ENCODE data around the gene CTDSPL. TPM values are rescaled to one million over a fixed set of nuclear protein-coding genes. Genes with fewer than 3 reads are reported as not detected.

The CTDSPL gene
- total and polyA plus RNA-seq, 2 of the 8 experiments (the other 6 are each of a cell fraction or from before 2014, with no cell fraction given): 20.3 to 42.2 TPM

- H3K36me3 ChIP-seq (ENCODE audit: control insufficient read depth in 2 of 4, insufficient read depth in 4 of 4, low read length in 3 of 4): peaks cover 0 to 2% (median under 1%) of the 10 kb centered on the region in 4 experiments; a peak in 1 of 8 replicates
- no peak overlapping the region for H2AK5ac ChIP-seq (ENCODE audit: low read depth, low read length)
- H3K27me3 ChIP-seq (replicated peaks in 1 of 4; ENCODE audit: control insufficient read depth in 3 of 4, extremely low read depth in 1 of 4, insufficient read depth in 3 of 4, low read length in 3 of 4): peaks cover 0 to 13% (median 5%) of the 10 kb centered on the region in 4 experiments; a peak in 2 of 7 replicates
- H3K23me2 ChIP-seq (ENCODE audit: low read depth, low read length): peaks cover 5% of the 10 kb centered on the region; the same call in 1 of the 2 replicates
- H3K4me2 ChIP-seq (ENCODE audit: insufficient read depth in 1 of 2, low read depth in 2 of 2, low read length in 2 of 2): no peak overlapping the region
- H2BK5ac ChIP-seq (ENCODE audit: low read depth, low read length): no peak overlapping the region
- H4K20me1 ChIP-seq (replicated peaks in 1 of 2; ENCODE audit: control insufficient read depth in 1 of 2, insufficient read depth in 2 of 2, low read length in 2 of 2): peaks cover 0 to 6% of the 10 kb centered on the region in 2 experiments
- POLR2A ChIA-PET (ENCODE audit: partially characterized antibody): interaction anchor here (0.7 kb wide), 1 partner anchor 145 kb away, joined by 3 read pairs; no protein-coding TSS in a partner anchor
- H3K27ac ChIP-seq (ENCODE audit: low read depth, low read length): no peak overlapping the region
- WGBS, 2 experiments (ENCODE audit: extremely low coverage in 1 of 2, insufficient coverage in 1 of 2, insufficient read length in 1 of 2, insufficient replicate concordance in 2 of 2, low coverage in 1 of 2, low lambda C conversion rate in 2 of 2, missing lambda C conversion rate in 1 of 2): 87% methylated on average over 6 of the region's 6 CpGs; no CpG with 5 or more reads in 1 of the 2 experiments
- no peaks in the 10 kb centered on the region for H3K79me2 ChIP-seq (ENCODE audit: control insufficient read depth in 1 of 2, insufficient read depth in 2 of 2, low read length in 2 of 2)
- H3K4me3 ChIP-seq (ENCODE audit: extremely low read depth in 1 of 4, insufficient read depth in 2 of 4, low read depth in 3 of 4, low read length in 4 of 4): no peak overlapping the region
- H4K8ac ChIP-seq (ENCODE audit: extremely low read depth, insufficient read depth, low read length): no peak overlapping the region
- H4K91ac ChIP-seq (replicated peaks; ENCODE audit: insufficient read length, low read length): no peak overlapping the region
- H3K56ac ChIP-seq (replicated peaks; ENCODE audit: insufficient read length, low read depth, low read length): no peak overlapping the region
- H2BK15ac ChIP-seq (ENCODE audit: low read length): no peak overlapping the region
- no peak for FAIRE-seq
- H3K23ac ChIP-seq (ENCODE audit: insufficient read length): no peak overlapping the region
- H3K4ac ChIP-seq (replicated peaks; ENCODE audit: insufficient read length, low read depth, low read length): no peak overlapping the region
- no peak overlapping the region for H2BK120ac ChIP-seq (replicated peaks; ENCODE audit: low read depth, low read length)
- no peak overlapping the region for H2BK12ac ChIP-seq (ENCODE audit: low read depth, low read length)
- H3K9ac ChIP-seq (replicated peaks in 1 of 4; ENCODE audit: extremely low read depth in 1 of 4, low read depth in 3 of 4, low read length in 3 of 4): no peak overlapping the region
- H3K4me1 ChIP-seq (replicated peaks in 1 of 4; ENCODE audit: control insufficient read depth in 3 of 4, insufficient read depth in 4 of 4, low read length in 3 of 4): peaks cover 0 to 10% (median 7%) of the 10 kb centered on the region in 4 experiments; a peak in 6 of 7 replicates
- H3K18ac ChIP-seq (ENCODE audit: extremely low read depth, low read length): no peak overlapping the region
- H3K9me3 ChIP-seq (ENCODE audit: insufficient read depth in 2 of 2, low read depth in 1 of 2, low read length in 1 of 2): no peaks in the 10 kb centered on the region
- no peak overlapping the region for H2BK20ac ChIP-seq (ENCODE audit: low read length)
- DNase-seq (ENCODE audit: low read depth in 1 of 2, low spot score in 2 of 2): no peak
- no peak overlapping the region for H3K14ac ChIP-seq (ENCODE audit: insufficient read length)
- CTCF ChIA-PET (ENCODE audit: partially characterized antibody): interaction anchor here (0.6 to 5.3 kb wide), 9 partner anchors 10 to 1443 kb away, joined by 3 to 75 read pairs (median 25); partner anchors contain the start of genes PLCD1 and VILL
- no peak overlapping the region for H4K5ac ChIP-seq (ENCODE audit: insufficient read length, low read depth, low read length)
- no peaks in the 10 kb centered on the region; the same call in 1 of the 2 replicates for H3K79me1 ChIP-seq (ENCODE audit: low read depth, low read length)
- no peak overlapping the region for H2AFZ ChIP-seq (ENCODE audit: low read length)
- no peak for TF ChIP-seq HDAC2 (IDR thresholded peaks at IDR 0.05; ENCODE audit: borderline replicate concordance in 1 of 2, low read depth in 2 of 2, low read length in 2 of 2)
- no peak for TF ChIP-seq SIX5 (IDR thresholded peaks at IDR 0.05; ENCODE audit: low read depth, low read length)
- no peak for TF ChIP-seq KDM4A (IDR thresholded peaks at IDR 0.05; ENCODE audit: low read depth, low read length, severe bottlenecking)
- no peak for TF ChIP-seq TBP (IDR thresholded peaks at IDR 0.05; ENCODE audit: low read depth, low read length)
- TF ChIP-seq CTCF (IDR thresholded peaks at IDR 0.05; ENCODE audit: control extremely low read depth in 1 of 3, insufficient read depth in 1 of 3, low read depth in 1 of 3, low read length in 3 of 3): no peak
- no peak for TF ChIP-seq SP1 (IDR thresholded peaks at IDR 0.05; ENCODE audit: low read depth, low read length)
- no peak for TF ChIP-seq TCF12 (IDR thresholded peaks at IDR 0.05; ENCODE audit: low read depth, low read length)
- no peak for TF ChIP-seq E2F6 (IDR thresholded peaks at IDR 0.05)
- no peak for TF ChIP-seq PHF8 (conservative IDR thresholded peaks at IDR 0.05; ENCODE audit: low read depth, low read length)
Observed at GRCh38 chr3:38000242-38000916, 138.7 kb downstream of the CTDSPL start.
